Left ventricle myocardium inferior (tissue), 1 donor: ENCODE data around the gene GPC5. TPM values are rescaled to one million over a fixed set of nuclear protein-coding genes. Genes with fewer than 3 reads are reported as not detected.

Experiments used
- DNase-seq: peaks from one replicate; pipeline ENCODE4 v3.0.0-alpha.2; 2020
- H3K27ac ChIP-seq: fragments of 200-600 bp; replicated peaks from 2 replicates; pipeline ENCODE4 v1.8.0; 2021
- H3K27me3 ChIP-seq: fragments of 200-600 bp; 2 replicates; pipeline ENCODE4 v1.8.0; 2021; ENCODE audit warnings: low read depth
- H3K36me3 ChIP-seq: fragments of 200-600 bp; 2 replicates; pipeline ENCODE4 v1.8.0; 2021
- H3K4me1 ChIP-seq: fragments of 200-600 bp; 2 replicates; pipeline ENCODE4 v1.8.0; 2021
- H3K4me3 ChIP-seq: fragments of 200-600 bp; 2 replicates; pipeline ENCODE4 v1.8.0; 2021; ENCODE audit warnings: mild to moderate bottlenecking, moderate library complexity
- H3K9me3 ChIP-seq: fragments of 200-600 bp; replicated peaks from 2 replicates; pipeline ENCODE4 v1.8.0; 2021
- intact Hi-C: fragments of 100-400 bp; cut with micrococcal nuclease; formaldehyde crosslinking; loops from one replicate; pipeline ENCODE4 v1.11.0; 2022
- total RNA-seq: library from RNA; stranded (reverse); fragmentation: NEBNext Ultra II Directional; extraction: Animal tissue kit (Norgen Biotek cat#: 25700); gene quantifications from one replicate; pipeline ENCODE4 v1.2.1, GENCODE V29; 2021
- TF ChIP-seq, protein P1 (sequence below): fragments of 200-600 bp; IDR thresholded peaks from 2 replicates; pipeline ENCODE4 v1.8.0; 2021; ENCODE audit warnings: antibody characterized with exemption, mild to moderate bottlenecking, borderline replicate concordance
- donor health status: DM: no; HTN: yes; CAD: no; lungs with severe emphysema.

GPC5 gene
- total RNA-seq, 1 donor from 2014 or later = 1.5 TPM

DNA sequence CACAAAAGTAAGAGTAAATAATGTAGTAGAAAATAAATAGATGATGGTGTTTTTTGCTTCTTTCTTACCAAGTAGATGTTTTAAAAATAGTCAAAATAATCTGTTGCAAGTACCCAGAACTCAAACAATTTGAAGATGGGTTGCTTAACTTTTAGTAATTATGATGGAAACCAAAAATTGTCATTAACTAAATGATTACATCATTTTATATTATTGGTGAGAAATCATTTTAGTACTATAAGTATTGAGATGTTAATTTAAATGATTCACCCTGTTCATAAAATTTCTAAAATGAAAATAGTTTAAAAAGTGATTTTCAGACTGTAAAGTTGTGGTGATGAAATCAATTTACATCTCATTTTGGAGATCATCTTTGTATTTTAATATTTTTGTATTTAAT, 404.5 kb downstream of the GPC5 start:
- Histone ChIP-seq H3K27me3 (no peaks in the 10 kb centered on the region), H3K9me3 (no peaks in the 10 kb centered on the region), H3K4me3 (no peak overlapping the region), H3K36me3 (no peaks in the 10 kb centered on the region), H3K27ac (no peak overlapping the region), H3K4me1 (no peaks in the 10 kb centered on the region)
- DNase-seq = no peak
- intact Hi-C loops = no loop called here
- TF ChIP-seq, protein P1, sequence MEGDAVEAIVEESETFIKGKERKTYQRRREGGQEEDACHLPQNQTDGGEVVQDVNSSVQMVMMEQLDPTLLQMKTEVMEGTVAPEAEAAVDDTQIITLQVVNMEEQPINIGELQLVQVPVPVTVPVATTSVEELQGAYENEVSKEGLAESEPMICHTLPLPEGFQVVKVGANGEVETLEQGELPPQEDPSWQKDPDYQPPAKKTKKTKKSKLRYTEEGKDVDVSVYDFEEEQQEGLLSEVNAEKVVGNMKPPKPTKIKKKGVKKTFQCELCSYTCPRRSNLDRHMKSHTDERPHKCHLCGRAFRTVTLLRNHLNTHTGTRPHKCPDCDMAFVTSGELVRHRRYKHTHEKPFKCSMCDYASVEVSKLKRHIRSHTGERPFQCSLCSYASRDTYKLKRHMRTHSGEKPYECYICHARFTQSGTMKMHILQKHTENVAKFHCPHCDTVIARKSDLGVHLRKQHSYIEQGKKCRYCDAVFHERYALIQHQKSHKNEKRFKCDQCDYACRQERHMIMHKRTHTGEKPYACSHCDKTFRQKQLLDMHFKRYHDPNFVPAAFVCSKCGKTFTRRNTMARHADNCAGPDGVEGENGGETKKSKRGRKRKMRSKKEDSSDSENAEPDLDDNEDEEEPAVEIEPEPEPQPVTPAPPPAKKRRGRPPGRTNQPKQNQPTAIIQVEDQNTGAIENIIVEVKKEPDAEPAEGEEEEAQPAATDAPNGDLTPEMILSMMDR = no peak

DNA sequence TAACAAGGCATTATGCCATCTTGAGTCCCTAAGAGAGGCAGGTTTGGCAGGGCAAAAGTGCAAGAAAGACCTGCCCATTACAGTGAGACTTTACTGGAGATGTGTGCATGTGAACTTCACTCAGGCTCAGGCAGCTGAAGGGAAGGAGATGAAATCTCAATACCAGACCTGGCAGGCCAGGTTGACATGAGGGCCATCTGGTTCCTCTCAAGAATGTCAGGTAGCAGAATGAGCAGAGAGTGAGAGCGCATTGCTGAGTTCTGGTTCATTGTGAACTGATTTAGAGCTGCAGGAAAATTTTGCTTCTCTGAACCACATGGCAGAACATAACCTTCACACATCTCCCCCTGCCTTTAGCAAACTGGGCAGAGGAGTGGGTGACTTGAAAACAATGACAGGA, 406.3 kb downstream of the GPC5 start:
- H3K9me3 ChIP-seq = no peaks in the 10 kb centered on the region
- no peak overlapping the region for H3K4me3 ChIP-seq
- intact Hi-C loops = no loop called here
- no peaks in the 10 kb centered on the region for H3K27me3 ChIP-seq
- H3K27ac ChIP-seq = no peak overlapping the region
- TF ChIP-seq, protein P1 = no peak
- H3K4me1 ChIP-seq = no peaks in the 10 kb centered on the region
- no peak for DNase-seq
- no peaks in the 10 kb centered on the region for H3K36me3 ChIP-seq

DNA sequence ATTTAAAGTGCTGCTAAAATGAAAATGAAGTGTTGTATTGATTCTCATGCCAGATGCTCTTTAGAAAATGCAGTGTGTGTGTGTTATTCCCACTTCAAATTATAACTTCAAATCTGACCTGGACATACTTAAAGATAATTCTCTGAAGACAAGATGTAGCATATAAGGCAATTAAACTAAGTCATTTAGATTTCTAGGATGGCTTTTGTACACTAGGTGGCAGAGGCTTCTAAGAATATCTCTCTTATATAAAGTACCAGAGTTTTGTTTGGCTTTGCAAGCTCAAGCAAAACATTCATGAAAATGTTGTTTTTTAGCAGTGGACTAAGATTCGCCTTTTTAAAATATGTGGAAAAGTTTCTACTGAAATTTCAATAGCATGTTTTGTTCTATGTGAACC, 407.2 kb downstream of the GPC5 start:
- Histone ChIP-seq H3K27ac (no peak overlapping the region), H3K27me3 (no peaks in the 10 kb centered on the region), H3K9me3 (no peaks in the 10 kb centered on the region), H3K36me3 (no peaks in the 10 kb centered on the region), H3K4me3 (no peak overlapping the region), H3K4me1 (no peaks in the 10 kb centered on the region)
- intact Hi-C loops = no loop called here
- DNase-seq = no peak
- TF ChIP-seq, protein P1 = peak; percentile 42

DNA sequence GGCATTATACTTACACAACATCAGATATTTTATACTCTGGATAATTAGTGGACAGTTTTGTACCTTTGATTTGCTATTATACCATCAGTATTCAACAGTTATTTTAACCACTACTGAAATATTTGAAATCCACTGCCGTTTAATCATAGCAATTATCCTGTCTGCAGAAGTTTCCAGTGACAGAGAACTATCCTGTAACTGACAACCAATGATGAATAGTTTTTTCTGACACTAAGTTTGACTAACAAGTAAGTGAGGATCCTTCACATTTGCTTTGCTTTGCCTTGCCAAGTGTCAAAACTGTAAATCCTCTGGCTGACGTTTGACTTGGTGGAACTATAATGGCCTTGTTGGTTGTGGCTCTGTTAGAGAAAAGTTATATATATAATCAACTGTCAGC, 410.7 kb downstream of the GPC5 start:
- TF ChIP-seq, protein P1 = no peak
- no peak overlapping the region for H3K4me3 ChIP-seq
- intact Hi-C loops = no loop called here

DNA sequence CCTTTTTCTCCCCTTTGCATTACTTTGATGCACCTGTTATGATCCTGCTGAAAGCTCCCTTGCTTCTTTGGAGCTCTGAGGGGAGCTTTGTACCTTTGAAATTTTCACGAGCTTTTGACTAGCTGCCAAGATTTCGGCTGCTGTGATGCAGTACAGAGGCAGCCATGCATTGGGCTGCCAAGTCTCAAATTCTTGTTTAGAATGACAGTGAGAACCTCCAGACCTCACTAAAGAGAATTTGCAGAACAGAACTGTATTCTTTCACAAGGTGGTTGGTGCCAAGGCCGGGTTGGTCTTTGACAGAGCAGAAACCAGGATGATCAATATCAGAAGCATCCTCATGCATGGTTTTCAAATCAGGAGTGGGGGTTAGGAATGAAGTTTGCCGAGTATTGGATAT, 414.8 kb downstream of the GPC5 start:
- no peaks in the 10 kb centered on the region for H3K27me3 ChIP-seq
- H3K36me3 ChIP-seq = no peaks in the 10 kb centered on the region
- intact Hi-C loops = no loop called here
- H3K4me3 ChIP-seq = no peak overlapping the region
- no peak overlapping the region for H3K27ac ChIP-seq
- peak; percentile 18 for DNase-seq
- H3K4me1 ChIP-seq = peaks cover 19% of the 10 kb centered on the region
- TF ChIP-seq, protein P1 = no peak
- no peaks in the 10 kb centered on the region for H3K9me3 ChIP-seq

More for the DNA sequence above, 410.7 kb downstream of the GPC5 start:
- no peak for DNase-seq
- no peaks in the 10 kb centered on the region for H3K9me3 ChIP-seq
- no peak overlapping the region for H3K27ac ChIP-seq
- no peaks in the 10 kb centered on the region for H3K36me3 ChIP-seq
- peaks cover 19% of the 10 kb centered on the region for H3K4me1 ChIP-seq
- H3K27me3 ChIP-seq = no peaks in the 10 kb centered on the region
